ENCODE results near the gene PAQR5. TPM values are rescaled to one million over a fixed set of nuclear protein-coding genes. Genes with fewer than 3 reads are reported as not detected.

The PAQR5 gene
- total RNA-seq, 1 experiment from 2014 or later, result 3.4 TPM

DNA sequence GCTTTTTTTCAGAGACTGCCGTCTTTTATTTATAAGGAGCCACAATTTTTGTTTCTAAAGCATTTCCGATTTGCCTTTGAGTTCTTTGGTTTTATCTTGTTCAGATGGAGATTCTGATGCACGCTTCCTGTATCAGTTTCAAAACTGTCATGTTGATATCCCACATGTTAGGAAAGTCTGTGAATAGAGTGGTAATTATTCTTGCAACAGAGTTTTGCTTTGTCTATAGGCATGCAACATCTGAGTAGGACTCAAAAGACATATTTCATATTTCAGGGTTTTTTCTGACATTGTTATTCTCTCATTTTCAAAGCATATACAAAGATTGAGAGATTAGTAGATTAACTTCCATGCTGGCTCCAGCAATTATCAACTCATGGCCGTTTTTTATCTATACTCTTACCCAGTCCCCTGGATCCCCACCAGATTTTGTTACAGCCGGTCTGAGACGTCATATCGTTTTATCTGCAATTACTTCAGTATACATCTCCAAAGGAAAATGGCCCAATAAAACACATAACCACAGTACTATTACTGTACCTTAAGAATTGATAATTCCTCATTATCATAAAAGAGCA lies 22.4 kb downstream of the PAQR5 start:
- DNase-seq, result no peak
- POLR2A ChIA-PET, result no interaction called here
- Histone ChIP-seq H3K4me1 (peaks cover 13% of the 10 kb centered on the region), H3K4me3 (ENCODE audit: low read depth, low read length) (no peak overlapping the region), H3K36me3 (ENCODE audit: control insufficient read depth, insufficient read depth, low read length) (no peaks in the 10 kb centered on the region), H3K9me3 (no peaks in the 10 kb centered on the region), H3K27me3 (replicated peaks; ENCODE audit: control insufficient read depth, insufficient read depth, low read length) (no peaks in the 10 kb centered on the region)
- Mint-ChIP-seq H3K27ac (ENCODE audit: unreplicated experiment) (no peak overlapping the region), H3K36me3 (ENCODE audit: insufficient read depth, unreplicated experiment) (peaks cover 5% of the 10 kb centered on the region), H3K27me3 (ENCODE audit: insufficient read depth, unreplicated experiment) (no peaks in the 10 kb centered on the region), H3K9me3 (ENCODE audit: unreplicated experiment) (no peaks in the 10 kb centered on the region), H3K4me1 (ENCODE audit: low read depth, unreplicated experiment) (peaks cover 11% of the 10 kb centered on the region), H3K4me3 (ENCODE audit: unreplicated experiment) (no peak overlapping the region)
- no TSS peak for BruUV-seq (replicated peaks)
- intact Hi-C loops (cut with micrococcal nuclease; ENCODE audit: unreplicated experiment), result no loop called here
- CTCF ChIA-PET, result no interaction called here
- TF ChIP-seq, protein P1, sequence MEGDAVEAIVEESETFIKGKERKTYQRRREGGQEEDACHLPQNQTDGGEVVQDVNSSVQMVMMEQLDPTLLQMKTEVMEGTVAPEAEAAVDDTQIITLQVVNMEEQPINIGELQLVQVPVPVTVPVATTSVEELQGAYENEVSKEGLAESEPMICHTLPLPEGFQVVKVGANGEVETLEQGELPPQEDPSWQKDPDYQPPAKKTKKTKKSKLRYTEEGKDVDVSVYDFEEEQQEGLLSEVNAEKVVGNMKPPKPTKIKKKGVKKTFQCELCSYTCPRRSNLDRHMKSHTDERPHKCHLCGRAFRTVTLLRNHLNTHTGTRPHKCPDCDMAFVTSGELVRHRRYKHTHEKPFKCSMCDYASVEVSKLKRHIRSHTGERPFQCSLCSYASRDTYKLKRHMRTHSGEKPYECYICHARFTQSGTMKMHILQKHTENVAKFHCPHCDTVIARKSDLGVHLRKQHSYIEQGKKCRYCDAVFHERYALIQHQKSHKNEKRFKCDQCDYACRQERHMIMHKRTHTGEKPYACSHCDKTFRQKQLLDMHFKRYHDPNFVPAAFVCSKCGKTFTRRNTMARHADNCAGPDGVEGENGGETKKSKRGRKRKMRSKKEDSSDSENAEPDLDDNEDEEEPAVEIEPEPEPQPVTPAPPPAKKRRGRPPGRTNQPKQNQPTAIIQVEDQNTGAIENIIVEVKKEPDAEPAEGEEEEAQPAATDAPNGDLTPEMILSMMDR (IDR thresholded peaks at IDR 0.05; ENCODE audit: insufficient read depth in 1 of 2, low read depth in 1 of 2, low read length in 1 of 2, severe bottlenecking in 1 of 2, unreplicated experiment in 1 of 2), result no peak

DNA sequence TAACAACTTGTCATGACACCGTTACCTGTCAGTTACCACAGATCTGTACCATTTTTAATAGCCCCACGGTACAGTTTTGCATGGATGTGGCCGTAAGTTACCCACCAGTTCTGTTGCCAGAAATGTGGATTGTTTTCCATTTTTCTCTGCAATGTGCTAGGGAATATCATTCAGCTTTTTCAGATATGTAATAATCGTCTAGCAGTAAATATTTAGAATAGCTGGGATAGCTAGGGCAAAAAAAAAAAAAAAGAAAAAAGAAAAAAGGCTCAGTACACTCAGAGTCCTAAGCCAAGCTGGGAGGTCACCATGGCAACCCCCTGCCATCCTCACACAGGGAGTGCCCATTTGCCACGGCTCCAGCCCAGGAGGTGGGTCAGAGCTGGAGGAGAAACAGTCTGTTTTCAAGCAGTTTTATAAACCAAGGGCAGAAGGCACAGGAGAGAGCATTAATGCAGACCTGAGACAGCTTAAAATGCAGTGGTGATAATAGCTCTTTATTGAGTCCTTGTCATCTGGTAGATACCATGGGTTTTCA lies 25.2 kb downstream of the PAQR5 start:
- TF ChIP-seq, protein P1 (IDR thresholded peaks at IDR 0.05; ENCODE audit: insufficient read depth in 1 of 2, low read depth in 1 of 2, low read length in 1 of 2, severe bottlenecking in 1 of 2, unreplicated experiment in 1 of 2), result no peak
- no peaks in the 10 kb centered on the region for H3K4me1 Mint-ChIP-seq (ENCODE audit: low read depth, unreplicated experiment)
- BruUV-seq (replicated peaks), result no TSS peak
- Histone ChIP-seq H3K27me3 (replicated peaks; ENCODE audit: control insufficient read depth, insufficient read depth, low read length) (no peaks in the 10 kb centered on the region), H3K36me3 (ENCODE audit: control insufficient read depth, insufficient read depth, low read length) (no peaks in the 10 kb centered on the region), H3K4me1 (peaks cover 9% of the 10 kb centered on the region), H3K4me3 (ENCODE audit: low read depth, low read length) (no peak overlapping the region), H3K9me3 (no peaks in the 10 kb centered on the region)
- CTCF ChIA-PET, result interaction anchor here (0.6 kb wide), 1 partner anchor 136 kb away, joined by 9 read pairs; no protein-coding TSS in a partner anchor
- H3K27me3 Mint-ChIP-seq (ENCODE audit: insufficient read depth, unreplicated experiment), result no peaks in the 10 kb centered on the region
- H3K4me3 Mint-ChIP-seq (ENCODE audit: unreplicated experiment), result no peak overlapping the region
- peaks cover 5% of the 10 kb centered on the region for H3K36me3 Mint-ChIP-seq (ENCODE audit: insufficient read depth, unreplicated experiment)
- intact Hi-C loops (cut with micrococcal nuclease; ENCODE audit: unreplicated experiment), result no loop called here
- H3K9me3 Mint-ChIP-seq (ENCODE audit: unreplicated experiment), result no peaks in the 10 kb centered on the region
- POLR2A ChIA-PET, result no interaction called here
- no peak overlapping the region for H3K27ac Mint-ChIP-seq (ENCODE audit: unreplicated experiment)
- DNase-seq, result no peak

DNA sequence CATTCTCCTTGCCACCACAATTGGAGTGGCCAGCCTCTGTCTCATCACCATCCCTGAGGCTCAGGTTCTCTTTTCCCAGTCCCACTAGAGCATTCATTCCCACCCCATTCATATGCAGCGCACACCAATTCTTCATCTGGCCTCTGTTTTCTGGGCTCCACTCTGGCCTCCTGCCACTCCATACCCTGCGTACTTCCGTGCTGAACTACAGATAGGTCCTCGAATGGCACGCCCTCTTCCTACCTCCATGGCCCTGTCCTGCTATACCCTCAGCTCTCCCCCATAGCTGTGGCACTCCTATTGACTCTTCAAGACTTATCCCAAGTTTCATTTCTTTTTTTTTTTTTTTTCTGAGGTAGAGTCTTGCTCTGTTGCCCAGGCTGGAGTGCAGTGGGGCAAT lies 25.9 kb downstream of the PAQR5 start:
- no peak overlapping the region for H3K4me3 ChIP-seq (ENCODE audit: low read depth, low read length)
- TF ChIP-seq, protein P1 (IDR thresholded peaks at IDR 0.05; ENCODE audit: insufficient read depth in 1 of 2, low read depth in 1 of 2, low read length in 1 of 2, severe bottlenecking in 1 of 2, unreplicated experiment in 1 of 2), result no peak
- peaks cover 5% of the 10 kb centered on the region for H3K36me3 Mint-ChIP-seq (ENCODE audit: insufficient read depth, unreplicated experiment)
- intact Hi-C loops (cut with micrococcal nuclease; ENCODE audit: unreplicated experiment), result no loop called here
- H3K4me1 Mint-ChIP-seq (ENCODE audit: low read depth, unreplicated experiment), result no peaks in the 10 kb centered on the region
- no peaks in the 10 kb centered on the region for H3K9me3 ChIP-seq
- POLR2A ChIA-PET, result no interaction called here
- no peaks in the 10 kb centered on the region for H3K27me3 ChIP-seq (replicated peaks; ENCODE audit: control insufficient read depth, insufficient read depth, low read length)
- BruUV-seq (replicated peaks), result no TSS peak
- DNase-seq, result no peak
- H3K4me3 Mint-ChIP-seq (ENCODE audit: unreplicated experiment), result no peak overlapping the region
- H3K27ac Mint-ChIP-seq (ENCODE audit: unreplicated experiment), result no peak overlapping the region
- peaks cover 10% of the 10 kb centered on the region for H3K4me1 ChIP-seq
- CTCF ChIA-PET, result interaction anchor here (0.6 kb wide), 1 partner anchor 136 kb away, joined by 9 read pairs; no protein-coding TSS in a partner anchor
- no peaks in the 10 kb centered on the region for H3K27me3 Mint-ChIP-seq (ENCODE audit: insufficient read depth, unreplicated experiment)
- no peaks in the 10 kb centered on the region for H3K9me3 Mint-ChIP-seq (ENCODE audit: unreplicated experiment)
- no peaks in the 10 kb centered on the region for H3K36me3 ChIP-seq (ENCODE audit: control insufficient read depth, insufficient read depth, low read length)
